ENCODE data around the gene ARHGAP10. TPM values are rescaled to one million over a fixed set of nuclear protein-coding genes. Genes with fewer than 3 reads are reported as not detected.

The ARHGAP10 gene
- total RNA-seq, 1 experiment from 2014 or later: 6.1 TPM

- Mint-ChIP-seq H3K36me3 (ENCODE audit: insufficient read depth, unreplicated experiment) (peaks cover 10% of the 10 kb centered on the region), H3K4me3 (ENCODE audit: low read depth, unreplicated experiment) (no peak overlapping the region), H3K27ac (ENCODE audit: unreplicated experiment) (no peak overlapping the region), H3K4me1 (ENCODE audit: low read depth, unreplicated experiment) (peaks cover 35% of the 10 kb centered on the region), H3K9me3 (ENCODE audit: low read depth, unreplicated experiment) (no peaks in the 10 kb centered on the region), H3K27me3 (ENCODE audit: unreplicated experiment) (no peaks in the 10 kb centered on the region)
- intact Hi-C loops (cut with micrococcal nuclease; ENCODE audit: unreplicated experiment): no loop called here
- no TSS peak for BruUV-seq (replicated peaks)
- CTCF ChIA-PET: interaction anchor here (1.2 kb wide), 1 partner anchor 22 kb away, joined by 3 read pairs; no protein-coding TSS in a partner anchor
- DNase-seq: no peak
- no peak for TF ChIP-seq CTCF (IDR thresholded peaks at IDR 0.05; ENCODE audit: unreplicated experiment)
Measured at GRCh38 chr4:147828331-147828905, 96.5 kb downstream of the ARHGAP10 start.

- DNase-seq: no peak
- intact Hi-C loops (cut with micrococcal nuclease; ENCODE audit: unreplicated experiment): loop anchor here (5.0 kb wide), 1 partner anchor 37 kb away; no protein-coding TSS in a partner anchor
- H3K4me1 Mint-ChIP-seq (ENCODE audit: low read depth, unreplicated experiment): peaks cover 35% of the 10 kb centered on the region
- BruUV-seq (replicated peaks): no TSS peak
- H3K4me3 Mint-ChIP-seq (ENCODE audit: low read depth, unreplicated experiment): no peak overlapping the region
- H3K36me3 Mint-ChIP-seq (ENCODE audit: insufficient read depth, unreplicated experiment): peaks cover 10% of the 10 kb centered on the region
- H3K9me3 Mint-ChIP-seq (ENCODE audit: low read depth, unreplicated experiment): no peaks in the 10 kb centered on the region
- H3K27ac Mint-ChIP-seq (ENCODE audit: unreplicated experiment): no peak overlapping the region
- no peaks in the 10 kb centered on the region for H3K27me3 Mint-ChIP-seq (ENCODE audit: unreplicated experiment)
- TF ChIP-seq CTCF (IDR thresholded peaks at IDR 0.05; ENCODE audit: unreplicated experiment): no peak
- CTCF ChIA-PET: no interaction called here
Measured at GRCh38 chr4:147829401-147830101, 97.7 kb downstream of the ARHGAP10 start.

- intact Hi-C loops (cut with micrococcal nuclease; ENCODE audit: unreplicated experiment): loop anchor here (5.0 kb wide), 1 partner anchor 38 kb away; no protein-coding TSS in a partner anchor
- peaks cover 35% of the 10 kb centered on the region for H3K4me1 Mint-ChIP-seq (ENCODE audit: low read depth, unreplicated experiment)
- H3K4me3 Mint-ChIP-seq (ENCODE audit: low read depth, unreplicated experiment): no peak overlapping the region
- TF ChIP-seq CTCF (IDR thresholded peaks at IDR 0.05; ENCODE audit: unreplicated experiment): no peak
- no TSS peak for BruUV-seq (replicated peaks)
- H3K36me3 Mint-ChIP-seq (ENCODE audit: insufficient read depth, unreplicated experiment): peaks cover 10% of the 10 kb centered on the region
- no peak for DNase-seq
- no peaks in the 10 kb centered on the region for H3K9me3 Mint-ChIP-seq (ENCODE audit: low read depth, unreplicated experiment)
- H3K27me3 Mint-ChIP-seq (ENCODE audit: unreplicated experiment): no peaks in the 10 kb centered on the region
- CTCF ChIA-PET: no interaction called here
- no peak overlapping the region for H3K27ac Mint-ChIP-seq (ENCODE audit: unreplicated experiment)
Measured at GRCh38 chr4:147830102-147830463, 98.2 kb downstream of the ARHGAP10 start.

- no peaks in the 10 kb centered on the region for H3K27me3 Mint-ChIP-seq (ENCODE audit: unreplicated experiment)
- peak overlapping the region; percentile 75 for H3K27ac Mint-ChIP-seq (ENCODE audit: unreplicated experiment)
- H3K4me3 Mint-ChIP-seq (ENCODE audit: low read depth, unreplicated experiment): no peak overlapping the region
- intact Hi-C loops (cut with micrococcal nuclease; ENCODE audit: unreplicated experiment): loop anchor here (5.0 kb wide), 1 partner anchor 39 kb away; no protein-coding TSS in a partner anchor
- CTCF ChIA-PET: no interaction called here
- no TSS peak for BruUV-seq (replicated peaks)
- peaks cover 10% of the 10 kb centered on the region for H3K36me3 Mint-ChIP-seq (ENCODE audit: insufficient read depth, unreplicated experiment)
- H3K9me3 Mint-ChIP-seq (ENCODE audit: low read depth, unreplicated experiment): no peaks in the 10 kb centered on the region
- H3K4me1 Mint-ChIP-seq (ENCODE audit: low read depth, unreplicated experiment): peaks cover 28% of the 10 kb centered on the region
- TF ChIP-seq CTCF (IDR thresholded peaks at IDR 0.05; ENCODE audit: unreplicated experiment): no peak
- DNase-seq: no peak
Measured at GRCh38 chr4:147830987-147831386, 99.1 kb downstream of the ARHGAP10 start.

All from Calu3 (cell line).